Endothelial cell of umbilical vein (primary cell): Measurements from ENCODE around the gene KIAA0232. TPM values are rescaled to one million over a fixed set of nuclear protein-coding genes. Genes with fewer than 3 reads are reported as not detected.

Experiments
- BruUV-seq: library from RNA; stranded (reverse); fragments of 400-500 nt; replicated peaks from 2 replicates; lab custom pipeline; 2021; lab: Mats Ljungman, UMichigan
- CTCF ChIA-PET: fragments of 300-600, 350-600 bp; sonication (Branson Sonifier 250); formaldehyde crosslinking; loops from one replicate; lab custom pipeline; 2021; ENCODE audit warnings: antibody characterized with exemption, inconsistent platforms; lab: Charles Lee
- POLR2A ChIA-PET: fragments of 300-600, 350-600 bp; sonication (Branson Sonifier 250); formaldehyde crosslinking; loops from one replicate; lab custom pipeline; 2021; ENCODE audit warnings: antibody characterized with exemption, inconsistent platforms; lab: Charles Lee
- DNase-seq: peaks from one replicate; pipeline ENCODE4 v3.0.0-alpha.2; 2011; ENCODE audit warnings: low read depth, low spot score
- FAIRE-seq: peaks from 2 replicates; lab custom pipeline; 2011; peaks lifted over from hg19 to GRCh38; lab: Jason Lieb, UNC
- H2AFZ ChIP-seq: 2 replicates; pipeline ENCODE4 v1.6.0; 2012; ENCODE audit warnings: low read depth, low read length, control low read depth, inconsistent platforms
- H3K27ac ChIP-seq: 2 replicates; pipeline ENCODE4 v1.5.1; 2011; ENCODE audit warnings: low read depth, mild to moderate bottlenecking, control low read depth, low read length, moderate library complexity; ENCODE audit not compliant: insufficient read depth
- H3K27me3 ChIP-seq, 2 experiments: 2 replicates each; pipeline versions ENCODE4 v1.6.0 to v1.6.1; 2011; ENCODE audit warnings: low read length in 2 of 2, mixed read lengths in 1 of 2; ENCODE audit not compliant: control insufficient read depth in 2 of 2, insufficient read depth in 2 of 2
- H3K36me3 ChIP-seq, 2 experiments: 2 replicates in 1 of 2; 3 replicates in 1 of 2; pipeline ENCODE4 v1.5.1; 2011; ENCODE audit warnings: low read length in 2 of 2, mild to moderate bottlenecking in 1 of 2, moderate library complexity in 1 of 2; ENCODE audit not compliant: control insufficient read depth in 2 of 2, insufficient read depth in 2 of 2; ENCODE audit errors: extremely low read depth in 1 of 2
- H3K4me1 ChIP-seq: 3 replicates; pipeline ENCODE4 v1.5.1; 2011; ENCODE audit warnings: mild to moderate bottlenecking, low read length; ENCODE audit not compliant: control insufficient read depth, insufficient read depth; ENCODE audit errors: extremely low read depth
- H3K4me2 ChIP-seq: 2 replicates; pipeline ENCODE4 v1.6.1; 2011; ENCODE audit warnings: low read length, control low read depth, mixed read lengths; ENCODE audit not compliant: insufficient read depth
- H3K4me3 ChIP-seq, 3 experiments: fragments of 200-600 bp in 1 of 3; sonication (generic), shearing (Covaris generic) in 1 of 3; replicated peaks in 1 of 3; 2 replicates each; pipeline ENCODE4 v1.5.1; 2011 to 2016; ENCODE audit warnings: control low read depth in 3 of 3, low read length in 3 of 3, mild to moderate bottlenecking in 2 of 3, inconsistent platforms in 1 of 3, low read depth in 1 of 3, moderate library complexity in 1 of 3; ENCODE audit not compliant: insufficient read depth in 1 of 3
- H3K79me2 ChIP-seq: 2 replicates; pipeline ENCODE4 v1.6.0; 2012; ENCODE audit warnings: low read length, inconsistent platforms; ENCODE audit not compliant: control insufficient read depth, insufficient read depth
- H3K9ac ChIP-seq: replicated peaks from 2 replicates; pipeline ENCODE3; 2011; ENCODE audit warnings: low read length, control low read depth; ENCODE audit not compliant: insufficient read depth; ENCODE audit errors: extremely low read depth
- H3K9me1 ChIP-seq: replicated peaks from 3 replicates; pipeline ENCODE4 v1.6.0; 2011; ENCODE audit warnings: mild to moderate bottlenecking, low read length; ENCODE audit not compliant: control insufficient read depth, insufficient read depth; ENCODE audit errors: extremely low read depth
- H3K9me3 ChIP-seq: replicated peaks from 2 replicates; pipeline ENCODE4 v1.5.1; 2012; ENCODE audit warnings: low read length, inconsistent platforms; ENCODE audit not compliant: control insufficient read depth, insufficient read depth
- H4K20me1 ChIP-seq: replicated peaks from 2 replicates; pipeline ENCODE3; 2011; ENCODE audit warnings: mild to moderate bottlenecking, low read length; ENCODE audit not compliant: control insufficient read depth, insufficient read depth; ENCODE audit errors: extremely low read depth
- CTCF ChIP-seq, 2 donors: IDR thresholded peaks; 1 replicate in 1 of 2; 2 replicates in 1 of 2; pipeline ENCODE4 v1.5.1; 2011; ENCODE audit warnings: low read length in 2 of 2, mild to moderate bottlenecking in 2 of 2, moderate library complexity in 2 of 2, control low read depth in 1 of 2, inconsistent platforms in 1 of 2, low read depth in 1 of 2; ENCODE audit not compliant: insufficient read depth in 1 of 2; ENCODE audit errors: extremely low read depth in 1 of 2
- EZH2 ChIP-seq: IDR thresholded peaks from 2 replicates; pipeline ENCODE4 v1.6.1; 2012; ENCODE audit warnings: borderline replicate concordance, low read depth, mild to moderate bottlenecking, moderate library complexity, low read length, inconsistent platforms; ENCODE audit not compliant: severe bottlenecking
- FOS ChIP-seq: IDR thresholded peaks from 2 replicates; pipeline ENCODE4 v1.6.1; 2011; ENCODE audit warnings: mild to moderate bottlenecking, low read length, moderate library complexity, borderline replicate concordance; ENCODE audit not compliant: insufficient read depth
- GATA2 ChIP-seq: IDR thresholded peaks from 2 replicates; pipeline ENCODE4 v1.7.0; 2011; ENCODE audit warnings: low read depth, mild to moderate bottlenecking, moderate library complexity, mixed read lengths, low read length; ENCODE audit not compliant: insufficient read length, insufficient read depth
- JUN ChIP-seq: IDR thresholded peaks from 2 replicates; pipeline ENCODE4 v1.6.1; 2011; ENCODE audit warnings: borderline replicate concordance, low read depth; ENCODE audit not compliant: insufficient read length, insufficient read depth
- MAX ChIP-seq: IDR thresholded peaks from 2 replicates; pipeline ENCODE4 v1.6.1; 2011; ENCODE audit not compliant: insufficient read depth, insufficient read length
- MYC ChIP-seq: IDR thresholded peaks from one replicate; pipeline ENCODE4 v1.6.1; 2011; ENCODE audit warnings: mild to moderate bottlenecking, low read depth, low read length
- POLR2A ChIP-seq: IDR thresholded peaks from 2 replicates; pipeline ENCODE4 v1.6.1; 2012; ENCODE audit warnings: low read depth, mild to moderate bottlenecking, control low read depth, low read length
- POLR2AphosphoS5 ChIP-seq: IDR thresholded peaks from 2 replicates; pipeline ENCODE4 v1.6.1; 2012; ENCODE audit warnings: low read depth, mild to moderate bottlenecking, control low read depth, low read length, moderate library complexity; ENCODE audit not compliant: insufficient read depth
- dilution Hi-C: fragments of 300-500 bp; cut with MboI; formaldehyde crosslinking; loops from one replicate; pipeline ENCODE4 v1.15.0; 2019; ENCODE audit warnings: low sequenced_read_pairs; ENCODE audit not compliant: extremely low pct_ligation_motif_present
- intact Hi-C: fragments of 100-400 bp; cut with micrococcal nuclease; formaldehyde crosslinking; loops from one replicate; pipeline ENCODE4 v1.10.0; 2022
- polyA plus RNA-seq, 4 experiments: library from polyadenylated mRNA; depleted of rRNA in 3 of 4; stranded (reverse) in 3 of 4; unstranded in 1 of 4; fragments of >200 nt; gene quantifications; 2 replicates each; pipeline versions ENCODE4 v1.2.1 to v1.2.3, GENCODE V29; 2011 to 2012; ENCODE audit warnings: missing spikeins in 1 of 4
- total RNA-seq: library from RNA; stranded (reverse); gene quantifications from 2 replicates; pipeline ENCODE4 v1.2.3, GENCODE V29; 2021

KIAA0232 gene
- total and polyA plus RNA-seq, 2 donors (not counting 3 experiments of a cell fraction or from before 2014, with no cell fraction given) = 5.3 to 18.4 TPM

GRCh38 chr4:6880691-6881090, 98.2 kb downstream of the KIAA0232 start:
- H2AFZ ChIP-seq = no peak overlapping the region
- H3K4me2 ChIP-seq = no peak overlapping the region
- no peaks in the 10 kb centered on the region for H3K9me1 ChIP-seq
- POLR2A ChIA-PET = no interaction called here
- H3K9ac ChIP-seq = no peak overlapping the region
- H3K27me3 ChIP-seq = no peaks in the 10 kb centered on the region
- peaks cover 5 to 29% of the 10 kb centered on the region in 2 experiments for H3K36me3 ChIP-seq
- CTCF ChIA-PET = no interaction called here
- H3K27ac ChIP-seq = no peak overlapping the region
- DNase-seq = no peak
- TF ChIP-seq EZH2 (no peak), FOS (no peak), POLR2AphosphoS5 (no peak), JUN (no peak), POLR2A (no peak), CTCF (IDR thresholded peaks at IDR 0.05; ENCODE audit: extremely low read depth in 1 of 2, insufficient read depth in 1 of 2, low read depth in 1 of 2, low read length in 2 of 2) (no peak), MAX (no peak), GATA2 (no peak), MYC (no peak)
- no peaks in the 10 kb centered on the region for H3K4me1 ChIP-seq
- H3K4me3 ChIP-seq = no peak overlapping the region
- H3K9me3 ChIP-seq = no peaks in the 10 kb centered on the region
- no peaks in the 10 kb centered on the region for H3K79me2 ChIP-seq
- FAIRE-seq = no peak
- no peaks in the 10 kb centered on the region for H4K20me1 ChIP-seq
- intact Hi-C loops (no loop called here), dilution Hi-C loops (no loop called here)
- BruUV-seq = no TSS peak
